ENCODE results near the gene ZMYND8.

DNA sequence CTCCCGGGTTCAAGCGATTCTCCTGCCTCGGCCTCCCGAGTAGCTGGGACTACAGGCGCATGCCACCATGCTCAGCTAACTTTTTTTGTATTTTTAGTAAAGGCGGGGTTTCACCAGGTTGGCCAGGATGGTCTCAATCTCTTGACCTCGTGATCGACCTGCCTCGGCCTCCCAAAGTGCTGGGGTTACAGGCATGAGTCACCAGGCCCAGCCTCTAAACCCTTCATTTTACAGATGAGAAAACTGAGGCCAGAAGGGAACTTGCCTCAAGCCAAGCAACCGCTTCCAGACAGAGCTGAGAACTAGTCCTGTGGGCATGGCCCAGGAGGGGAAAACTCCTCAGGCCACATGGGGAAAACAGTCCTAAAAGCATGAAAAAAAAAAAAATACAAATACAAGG is 47.1 kb downstream of the ZMYND8 start:
- TF ChIP-seq GATA2 (IDR thresholded peaks at IDR 0.05; ENCODE audit: low read depth, low read length) (no peak), GATA3 (IDR thresholded peaks at IDR 0.05; ENCODE audit: low read depth, low read length) (no peak)

All from SH-SY5Y (cell line).